IPS DF 6.9 (cell line): ENCODE data around the gene EP400.
A peak's percentile ranks its signal among the peaks of the same experiment; 100 is the strongest.

Source experiments
- DNase-seq: peaks from one replicate; pipeline ENCODE4 v3.0.0-alpha.2; 2013; ENCODE audit warnings: low read depth, low spot score
- H3K27ac ChIP-seq: one replicate; pipeline ENCODE4 v1.5.1; 2013; ENCODE audit warnings: low read length, control low read depth
- H3K27me3 ChIP-seq: 2 replicates; pipeline ENCODE4 v1.6.1; 2013; ENCODE audit warnings: mild to moderate bottlenecking, low read length; ENCODE audit not compliant: control insufficient read depth, insufficient read depth
- H3K36me3 ChIP-seq: 2 replicates; pipeline ENCODE4 v1.6.1; 2013; ENCODE audit warnings: low read length; ENCODE audit not compliant: control insufficient read depth, insufficient read depth
- H3K4me1 ChIP-seq: 2 replicates; pipeline ENCODE4 v1.6.1; 2013; ENCODE audit warnings: low read length; ENCODE audit not compliant: control insufficient read depth, insufficient read depth
- H3K4me3 ChIP-seq: 2 replicates; pipeline ENCODE4 v1.5.1; 2013; ENCODE audit warnings: mild to moderate bottlenecking, low read length
- H3K9me3 ChIP-seq: 2 replicates; pipeline ENCODE4 v1.6.1; 2013; ENCODE audit warnings: low read length, inconsistent platforms; ENCODE audit not compliant: control insufficient read depth, insufficient read depth
- WGBS: extraction: QIAGEN DNeasy Blood & Tissue Kit; methylation state at CpG from one replicate; pipeline ENCODE4 v1.1.7; 2013; ENCODE audit warnings: mixed read lengths, missing lambda C conversion rate; ENCODE audit not compliant: insufficient read length, insufficient coverage; 5-methylcytosine and 5-hydroxymethylcytosine counted together

The EP400 gene, protein sequence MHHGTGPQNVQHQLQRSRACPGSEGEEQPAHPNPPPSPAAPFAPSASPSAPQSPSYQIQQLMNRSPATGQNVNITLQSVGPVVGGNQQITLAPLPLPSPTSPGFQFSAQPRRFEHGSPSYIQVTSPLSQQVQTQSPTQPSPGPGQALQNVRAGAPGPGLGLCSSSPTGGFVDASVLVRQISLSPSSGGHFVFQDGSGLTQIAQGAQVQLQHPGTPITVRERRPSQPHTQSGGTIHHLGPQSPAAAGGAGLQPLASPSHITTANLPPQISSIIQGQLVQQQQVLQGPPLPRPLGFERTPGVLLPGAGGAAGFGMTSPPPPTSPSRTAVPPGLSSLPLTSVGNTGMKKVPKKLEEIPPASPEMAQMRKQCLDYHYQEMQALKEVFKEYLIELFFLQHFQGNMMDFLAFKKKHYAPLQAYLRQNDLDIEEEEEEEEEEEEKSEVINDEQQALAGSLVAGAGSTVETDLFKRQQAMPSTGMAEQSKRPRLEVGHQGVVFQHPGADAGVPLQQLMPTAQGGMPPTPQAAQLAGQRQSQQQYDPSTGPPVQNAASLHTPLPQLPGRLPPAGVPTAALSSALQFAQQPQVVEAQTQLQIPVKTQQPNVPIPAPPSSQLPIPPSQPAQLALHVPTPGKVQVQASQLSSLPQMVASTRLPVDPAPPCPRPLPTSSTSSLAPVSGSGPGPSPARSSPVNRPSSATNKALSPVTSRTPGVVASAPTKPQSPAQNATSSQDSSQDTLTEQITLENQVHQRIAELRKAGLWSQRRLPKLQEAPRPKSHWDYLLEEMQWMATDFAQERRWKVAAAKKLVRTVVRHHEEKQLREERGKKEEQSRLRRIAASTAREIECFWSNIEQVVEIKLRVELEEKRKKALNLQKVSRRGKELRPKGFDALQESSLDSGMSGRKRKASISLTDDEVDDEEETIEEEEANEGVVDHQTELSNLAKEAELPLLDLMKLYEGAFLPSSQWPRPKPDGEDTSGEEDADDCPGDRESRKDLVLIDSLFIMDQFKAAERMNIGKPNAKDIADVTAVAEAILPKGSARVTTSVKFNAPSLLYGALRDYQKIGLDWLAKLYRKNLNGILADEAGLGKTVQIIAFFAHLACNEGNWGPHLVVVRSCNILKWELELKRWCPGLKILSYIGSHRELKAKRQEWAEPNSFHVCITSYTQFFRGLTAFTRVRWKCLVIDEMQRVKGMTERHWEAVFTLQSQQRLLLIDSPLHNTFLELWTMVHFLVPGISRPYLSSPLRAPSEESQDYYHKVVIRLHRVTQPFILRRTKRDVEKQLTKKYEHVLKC (N-terminal part only)

DNA sequence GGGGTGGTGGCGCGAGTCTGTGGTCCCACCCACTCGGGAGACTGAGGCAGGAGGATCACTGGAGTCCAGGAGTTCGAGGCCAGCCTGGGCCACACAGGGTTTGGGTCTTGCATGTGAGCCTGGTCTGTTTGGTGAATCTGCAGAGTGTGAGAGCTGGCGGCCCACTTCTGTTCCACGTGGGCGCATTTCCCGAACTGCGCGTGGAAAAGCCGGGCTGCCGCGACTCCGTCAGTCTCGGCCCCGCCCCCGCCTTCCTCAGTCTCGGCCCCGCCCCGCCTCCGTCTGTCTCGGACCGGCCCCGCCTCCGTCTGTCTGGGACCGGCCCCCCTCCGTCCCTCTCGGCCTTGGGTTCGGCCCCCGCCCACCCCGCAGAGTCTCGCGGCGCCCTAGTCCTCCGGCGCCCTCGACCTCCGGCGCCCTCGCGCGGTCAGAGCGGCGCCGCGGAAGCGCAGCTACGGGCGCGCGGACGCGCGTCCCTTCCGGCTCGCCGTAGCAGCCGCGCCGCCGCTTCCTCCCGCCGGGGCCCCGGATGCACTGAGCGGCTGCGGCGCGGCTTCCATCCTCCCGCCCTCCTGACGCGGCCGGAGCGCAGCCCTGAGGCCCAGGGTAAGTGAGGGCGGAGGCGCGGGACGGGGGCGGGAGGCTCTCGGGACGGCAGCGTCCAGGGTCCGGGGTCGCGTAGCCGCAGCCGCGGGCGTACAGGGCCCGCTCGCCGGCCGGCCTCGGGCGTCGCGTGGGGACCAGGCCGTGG, at the start of gene EP400:
Gene EP400 (plus strand): TSS at position 512 of the 751 bp plus-strand sequence. CDS start 10,678 bp downstream, outside the sequence.
- peaks cover 4% of the 10 kb centered on the region for H3K36me3 ChIP-seq
- WGBS, result no CpG with 5 or more reads among the region's 97 CpGs
- peak; percentile 70 for DNase-seq
- H3K4me3 ChIP-seq, result peak within 1 kb of the TSS; percentile 86
- no peaks in the 10 kb centered on the region for H3K9me3 ChIP-seq
- peaks cover 3% of the 10 kb centered on the region; the same call in 1 of the 2 replicates for H3K4me1 ChIP-seq
- no peaks in the 10 kb centered on the region for H3K27me3 ChIP-seq
- no peak within 1 kb of the TSS for H3K27ac ChIP-seq

DNA sequence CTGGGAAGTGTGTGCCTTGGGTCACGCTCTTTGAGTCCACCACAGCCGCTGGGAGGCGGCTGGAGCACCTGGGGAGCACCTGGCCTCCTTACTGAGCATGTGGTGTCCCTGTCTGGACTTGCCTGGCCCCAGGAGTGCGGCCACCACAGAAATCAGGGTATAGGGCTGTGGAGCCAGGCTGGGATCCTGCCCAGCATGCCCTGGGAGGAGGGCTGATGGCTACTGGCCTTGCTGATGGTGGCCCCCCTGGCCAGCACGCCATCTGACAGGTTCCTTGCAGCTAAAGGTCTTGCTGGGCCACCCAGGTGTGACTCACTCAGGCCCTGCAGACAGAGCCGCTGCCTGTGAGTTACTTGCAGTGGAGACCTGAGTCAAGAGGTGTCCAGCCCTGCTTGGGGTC, 49.3 kb upstream of the EP400 start:
- peaks cover 7% of the 10 kb centered on the region for H3K4me1 ChIP-seq
- no peak overlapping the region for H3K27ac ChIP-seq
- no peaks in the 10 kb centered on the region for H3K27me3 ChIP-seq
- no peak for DNase-seq
- H3K36me3 ChIP-seq, result no peaks in the 10 kb centered on the region
- WGBS, result no CpG with 5 or more reads among the region's 6 CpGs
- no peaks in the 10 kb centered on the region for H3K9me3 ChIP-seq
- H3K4me3 ChIP-seq, result no peak overlapping the region

DNA sequence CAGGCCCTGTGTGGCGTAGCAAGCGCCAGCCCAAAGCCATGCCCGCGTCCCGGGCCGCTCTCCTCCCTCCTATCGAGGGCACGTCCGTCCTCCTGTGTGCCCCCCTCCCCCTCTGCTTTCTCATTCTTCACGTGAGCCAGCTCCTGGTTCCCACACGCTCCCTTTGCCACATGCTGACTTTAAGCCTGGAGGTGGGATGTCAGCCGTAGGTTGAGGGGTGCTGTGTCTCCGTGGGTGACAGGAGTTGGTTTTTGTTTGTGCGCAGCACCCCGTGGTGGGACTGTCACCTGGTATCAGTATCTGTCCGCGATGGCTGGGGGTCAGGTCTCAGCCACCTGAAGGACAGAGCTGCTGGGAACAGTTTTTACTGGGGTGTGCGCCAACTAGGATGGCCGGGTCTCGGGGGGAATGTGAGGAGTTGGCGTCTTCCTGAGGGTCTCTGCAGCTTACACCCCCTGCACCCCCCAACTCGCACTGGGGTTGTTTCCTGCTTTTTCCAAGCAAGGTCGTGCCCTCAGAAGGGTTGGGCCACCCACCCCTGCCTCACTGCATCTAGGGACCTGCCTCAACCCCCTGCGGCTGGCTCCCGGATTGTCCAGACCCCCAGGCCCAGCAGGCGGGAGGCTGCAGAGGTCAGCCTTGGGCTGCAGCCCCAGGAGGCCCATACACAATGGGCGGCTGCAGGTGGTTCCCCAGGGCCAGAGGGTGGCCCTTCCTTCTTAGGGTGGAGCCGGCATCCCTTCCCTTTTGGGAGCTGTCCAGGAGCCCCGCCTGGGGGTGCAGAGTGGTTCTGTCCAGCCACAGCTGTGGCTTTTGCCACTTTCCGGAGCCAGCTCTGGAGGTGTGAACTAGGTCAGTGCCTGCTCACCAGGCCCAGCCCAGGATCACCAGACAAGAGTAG, 48.1 kb upstream of the EP400 start:
- Histone ChIP-seq H3K27me3 (no peaks in the 10 kb centered on the region), H3K36me3 (no peaks in the 10 kb centered on the region), H3K9me3 (no peaks in the 10 kb centered on the region), H3K4me3 (no peak overlapping the region), H3K4me1 (peaks cover 3% of the 10 kb centered on the region), H3K27ac (no peak overlapping the region)
- no peak for DNase-seq
- WGBS, result no CpG with 5 or more reads among the region's 30 CpGs

DNA sequence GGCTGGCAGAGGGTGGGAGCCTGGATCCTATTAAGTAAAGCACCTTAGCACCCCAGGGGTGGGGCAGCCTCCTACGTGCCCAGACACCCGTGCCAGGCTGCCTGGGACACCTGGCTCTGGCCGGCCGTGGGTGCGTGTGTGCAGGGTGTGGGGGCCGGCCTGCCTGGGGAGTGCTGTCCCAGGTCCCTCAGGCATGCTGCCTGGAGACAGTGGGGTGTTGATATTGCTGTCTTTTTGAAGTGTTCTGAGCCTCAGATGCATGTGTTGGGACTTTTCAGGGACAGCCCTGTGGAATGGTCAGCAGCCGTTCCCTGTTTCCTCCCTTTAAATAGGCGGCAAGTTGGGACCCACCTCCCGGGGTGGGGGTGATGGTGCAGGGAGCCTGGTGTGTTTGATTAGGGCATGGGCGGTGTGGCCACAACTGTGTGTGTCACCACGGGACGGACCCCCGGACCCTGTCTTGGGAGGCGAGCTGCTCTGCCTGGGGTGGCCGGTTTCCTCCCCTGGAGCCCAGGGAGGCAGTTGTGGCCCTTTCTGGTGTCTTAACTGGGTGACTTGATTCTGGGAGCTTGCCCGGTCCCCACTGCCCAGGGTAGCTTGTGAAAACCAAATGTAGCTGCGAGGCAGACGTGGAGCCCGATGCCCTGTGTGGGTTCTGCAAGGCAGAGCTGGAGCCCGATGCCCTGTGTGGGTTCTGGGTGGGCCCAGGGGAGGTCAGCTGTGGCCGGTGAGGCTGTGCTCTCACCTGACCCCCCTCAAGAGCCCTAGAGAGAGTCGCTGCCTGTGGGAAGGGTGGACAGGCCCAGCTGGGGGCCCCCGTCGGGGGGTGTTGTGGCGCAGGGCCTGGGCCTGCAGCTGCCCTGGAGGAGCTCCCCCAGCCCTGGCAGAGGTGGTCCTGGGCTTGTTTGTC, 47.2 kb upstream of the EP400 start:
- no peaks in the 10 kb centered on the region for H3K27me3 ChIP-seq
- no peaks in the 10 kb centered on the region for H3K9me3 ChIP-seq
- H3K4me3 ChIP-seq, result no peak overlapping the region
- WGBS, result no CpG with 5 or more reads among the region's 25 CpGs
- no peaks in the 10 kb centered on the region for H3K36me3 ChIP-seq
- DNase-seq, result no peak
- no peak overlapping the region for H3K27ac ChIP-seq
- 0 out of 2 replicates have a peak, but pooled peaks cover 1% of the 10 kb centered on the region for H3K4me1 ChIP-seq

DNA sequence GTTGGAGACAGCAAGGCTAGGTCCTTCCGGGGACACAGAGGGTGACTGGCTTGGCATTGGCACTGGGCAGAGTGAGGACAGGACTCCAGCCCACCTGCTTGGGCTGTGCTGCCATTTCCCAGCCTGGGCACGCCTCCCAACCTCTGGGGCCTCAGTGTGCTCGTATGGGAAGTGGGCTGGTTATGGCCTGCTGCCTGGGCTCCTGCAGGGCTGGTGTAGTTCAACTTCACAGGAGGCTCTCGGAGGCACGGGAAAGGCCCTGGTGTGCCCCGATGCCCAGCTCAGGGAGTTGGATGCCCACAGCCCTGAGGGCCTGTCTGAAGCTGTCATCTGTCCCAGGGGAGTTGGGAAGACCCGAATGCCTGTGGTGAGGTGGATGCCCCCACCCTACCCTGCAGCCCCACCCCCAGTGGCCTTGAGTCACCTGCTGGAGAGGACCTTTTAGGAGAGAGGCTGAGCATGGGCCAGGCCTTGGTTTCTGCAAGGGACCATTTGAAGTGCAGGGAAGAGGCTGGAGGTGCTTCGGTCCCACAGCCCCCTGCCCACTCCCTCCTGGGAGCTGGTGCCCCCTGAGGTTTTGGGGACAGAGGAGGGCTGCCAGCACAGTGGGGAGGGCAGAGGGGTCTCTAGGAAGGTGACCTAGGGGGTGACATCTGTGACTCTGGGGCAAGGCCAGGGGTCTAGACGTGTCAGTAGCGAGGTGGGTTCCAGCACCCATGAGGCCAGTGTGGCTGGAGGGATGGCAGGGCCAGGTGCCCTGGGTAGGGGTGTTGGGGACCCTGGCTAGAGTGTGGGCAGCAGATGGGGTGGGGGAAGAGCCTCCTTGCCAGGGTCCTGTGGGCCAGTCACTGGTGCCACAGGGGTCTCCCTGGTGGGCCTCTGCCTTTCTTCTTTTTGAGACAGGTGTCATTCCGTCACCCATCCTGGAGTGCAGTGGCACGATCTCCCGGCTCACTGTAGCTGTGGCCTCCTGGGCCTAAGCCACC, 46.2 kb upstream of the EP400 start:
- Histone ChIP-seq H3K27me3 (no peaks in the 10 kb centered on the region), H3K36me3 (peaks cover 3% of the 10 kb centered on the region; the same call in 1 of the 2 replicates), H3K9me3 (no peaks in the 10 kb centered on the region), H3K4me3 (no peak overlapping the region), H3K4me1 (0 out of 2 replicates have a peak, but pooled peaks cover 1% of the 10 kb centered on the region), H3K27ac (no peak overlapping the region)
- no peak for DNase-seq
- WGBS, result no CpG with 5 or more reads among the region's 13 CpGs

DNA sequence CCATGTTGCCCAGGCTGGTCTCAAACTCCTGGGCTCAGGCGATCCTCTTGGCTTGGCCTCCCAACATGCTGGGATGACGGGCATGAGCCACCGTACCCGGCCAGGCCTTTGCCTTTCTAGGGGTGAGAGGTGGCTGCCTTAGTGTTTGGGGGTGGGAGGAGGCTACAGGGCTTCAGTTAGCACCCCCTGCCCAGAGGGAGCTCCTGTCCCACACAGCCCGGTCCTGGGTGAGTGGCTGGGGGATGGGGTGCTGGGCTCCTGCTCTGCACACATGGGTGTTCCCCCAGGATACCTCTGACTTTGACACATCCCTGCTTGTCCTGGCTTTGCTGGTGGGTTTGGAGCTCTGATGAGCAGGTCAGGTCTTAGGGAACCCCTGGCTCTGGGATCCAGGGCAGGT, 45.4 kb upstream of the EP400 start:
- no peak for DNase-seq
- H3K4me3 ChIP-seq, result no peak overlapping the region
- no peak overlapping the region for H3K27ac ChIP-seq
- H3K36me3 ChIP-seq, result peaks cover 9% of the 10 kb centered on the region
- H3K27me3 ChIP-seq, result no peaks in the 10 kb centered on the region
- H3K4me1 ChIP-seq, result 0 out of 2 replicates have a peak, but pooled peaks cover 1% of the 10 kb centered on the region
- WGBS, result no CpG with 5 or more reads among the region's 5 CpGs
- H3K9me3 ChIP-seq, result no peaks in the 10 kb centered on the region

DNA sequence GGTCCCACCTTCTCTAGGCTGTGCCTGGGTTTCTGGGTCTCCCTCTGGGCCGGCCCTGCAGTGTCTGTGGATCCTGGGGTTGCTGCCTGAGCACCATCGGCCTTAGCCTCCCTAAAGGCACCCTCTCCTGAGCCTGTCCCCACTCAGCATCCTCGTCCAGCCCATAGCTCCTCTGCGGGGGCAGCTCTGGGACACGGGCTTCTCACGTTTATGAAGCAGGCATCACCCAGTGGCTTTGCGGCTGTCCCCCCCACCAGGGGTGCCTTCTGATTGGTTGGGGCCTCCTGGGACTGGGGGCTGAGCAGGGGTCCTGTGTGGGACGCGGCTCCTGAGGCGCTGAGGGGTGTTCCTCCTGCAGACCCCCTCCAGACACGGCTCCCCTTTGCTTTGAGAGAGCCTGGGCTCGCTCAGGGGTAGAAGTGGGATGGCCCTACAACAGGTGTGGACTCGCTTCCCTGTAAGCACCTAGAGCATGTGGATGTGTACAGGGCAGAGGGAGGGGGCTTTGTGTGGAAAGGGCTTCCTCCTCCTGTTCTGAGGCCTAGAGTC, 44.6 kb upstream of the EP400 start:
- H3K9me3 ChIP-seq, result no peaks in the 10 kb centered on the region
- no peaks in the 10 kb centered on the region for H3K27me3 ChIP-seq
- DNase-seq, result no peak
- no peak overlapping the region for H3K27ac ChIP-seq
- WGBS, result no CpG with 5 or more reads among the region's 13 CpGs
- peaks cover 17% of the 10 kb centered on the region for H3K36me3 ChIP-seq
- no peak overlapping the region for H3K4me3 ChIP-seq
- 0 out of 2 replicates have a peak, but pooled peaks cover 1% of the 10 kb centered on the region for H3K4me1 ChIP-seq
